HK-2 (cell line): ENCODE measurements around the gene CRHBP.

Experiments
- DNase-seq: peaks from one replicate; pipeline ENCODE4 v3.0.0-alpha.2; 2018; ENCODE audit not compliant: unreplicated experiment

CRHBP gene

DNA sequence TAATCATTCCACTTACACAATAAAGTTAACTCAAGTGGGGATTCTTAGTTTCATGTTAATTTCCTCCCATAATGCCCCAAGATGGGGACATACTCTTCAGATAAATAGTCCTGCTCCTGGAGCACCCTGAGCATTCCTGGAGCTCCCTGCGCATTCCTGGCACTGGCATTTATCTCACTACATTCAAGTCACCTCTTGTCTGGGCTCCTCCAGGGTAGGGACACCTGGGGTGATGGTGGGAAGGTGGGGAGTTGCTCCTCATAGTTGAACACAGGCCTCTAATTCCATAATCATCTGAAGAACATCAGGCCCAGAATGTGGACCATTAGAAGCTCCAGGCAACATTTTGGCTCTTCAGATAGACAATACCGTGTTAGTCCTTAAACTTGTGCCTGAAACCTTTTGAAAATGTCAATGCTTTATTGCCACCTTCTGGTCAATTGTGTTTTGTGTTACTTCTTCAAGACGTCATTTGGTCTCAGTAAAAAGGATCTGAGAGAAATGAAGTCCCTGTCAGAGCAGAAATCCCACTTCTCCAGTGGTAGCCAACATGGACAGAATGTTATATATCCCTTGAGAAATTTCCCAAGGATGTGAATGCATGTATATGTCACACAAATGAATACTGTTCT lies 63.2 kb downstream of the CRHBP start:
- DNase-seq, result no peak

- DNase-seq, result no peak
Measured at GRCh38 chr5:77016962-77017361, 64.1 kb downstream of the CRHBP start.

GRCh38 chr5:77017668-77018067 lies 64.8 kb downstream of the CRHBP start:
- DNase-seq, result no peak
